ENCODE data around the gene GLMN. TPM values are rescaled to one million over a fixed set of nuclear protein-coding genes. Genes with fewer than 3 reads are reported as not detected.

Gene GLMN
- total and polyA plus RNA-seq, 2 donors from 2014 or later: 6.4 to 7.9 TPM

- intact Hi-C loops (cut with DNase I): no loop called here
- DNase-seq (no peak), FAIRE-seq (no peak)
- Histone ChIP-seq H3K4me1 (ENCODE audit: control insufficient read depth in 2 of 3, insufficient read depth in 2 of 3, low read depth in 1 of 3, low read length in 3 of 3) (no peaks in the 10 kb centered on the region), H3K9me3 (ENCODE audit: control insufficient read depth in 2 of 3, insufficient read depth in 1 of 3, low read length in 3 of 3) (no peaks in the 10 kb centered on the region), H3K9ac (ENCODE audit: low read length in 3 of 3) (no peak overlapping the region), H3K27me3 (ENCODE audit: control insufficient read depth, insufficient read depth, low read length) (no peaks in the 10 kb centered on the region), H3K36me3 (ENCODE audit: control insufficient read depth in 2 of 3, insufficient read depth in 3 of 3, low read length in 3 of 3) (peaks cover 0 to 6% (median 0%) of the 10 kb centered on the region in 3 donors), H3K27ac (ENCODE audit: low read depth in 2 of 2, low read length in 2 of 2) (no peak overlapping the region), H3K4me3 (ENCODE audit: low read length in 3 of 3) (no peak overlapping the region)
- TF ChIP-seq CTCF (IDR thresholded peaks at IDR 0.05; ENCODE audit: borderline replicate concordance, extremely low read depth, insufficient read depth): no peak
These were observed 17.2 kb upstream of the GLMN start for GRCh38 chr1:92315766-92316599.

GRCh38 chr1:92314024-92314423 lies 15.2 kb upstream of the GLMN start:
- intact Hi-C loops (cut with DNase I): no loop called here
- Histone ChIP-seq H3K9ac (ENCODE audit: low read length in 3 of 3) (no peak overlapping the region), H3K9me3 (ENCODE audit: control insufficient read depth in 2 of 3, insufficient read depth in 1 of 3, low read length in 3 of 3) (no peaks in the 10 kb centered on the region), H3K36me3 (ENCODE audit: control insufficient read depth in 2 of 3, insufficient read depth in 3 of 3, low read length in 3 of 3) (peaks cover 0 to 6% (median 0%) of the 10 kb centered on the region in 3 donors), H3K4me3 (ENCODE audit: low read length in 3 of 3) (no peak overlapping the region), H3K27me3 (ENCODE audit: control insufficient read depth, insufficient read depth, low read length) (no peaks in the 10 kb centered on the region), H3K27ac (ENCODE audit: low read depth in 2 of 2, low read length in 2 of 2) (no peak overlapping the region), H3K4me1 (ENCODE audit: control insufficient read depth in 2 of 3, insufficient read depth in 2 of 3, low read depth in 1 of 3, low read length in 3 of 3) (no peaks in the 10 kb centered on the region)
- FAIRE-seq (peak; percentile 3), DNase-seq (no peak)
- TF ChIP-seq CTCF (IDR thresholded peaks at IDR 0.05; ENCODE audit: borderline replicate concordance, extremely low read depth, insufficient read depth): no peak

- Histone ChIP-seq H3K9ac (ENCODE audit: low read length in 3 of 3) (no peak overlapping the region), H3K4me3 (ENCODE audit: low read length in 3 of 3) (no peak overlapping the region), H3K27ac (ENCODE audit: low read depth in 2 of 2, low read length in 2 of 2) (no peak overlapping the region), H3K9me3 (ENCODE audit: control insufficient read depth in 2 of 3, insufficient read depth in 1 of 3, low read length in 3 of 3) (no peaks in the 10 kb centered on the region), H3K27me3 (ENCODE audit: control insufficient read depth, insufficient read depth, low read length) (no peaks in the 10 kb centered on the region), H3K4me1 (ENCODE audit: control insufficient read depth in 2 of 3, insufficient read depth in 2 of 3, low read depth in 1 of 3, low read length in 3 of 3) (no peaks in the 10 kb centered on the region), H3K36me3 (ENCODE audit: control insufficient read depth in 2 of 3, insufficient read depth in 3 of 3, low read length in 3 of 3) (peaks cover 3 to 8% (median 3%) of the 10 kb centered on the region in 3 donors)
- peak in 2 of 5 donors; percentile 19 to 21 for DNase-seq
- intact Hi-C loops (cut with DNase I): no loop called here
- peak; percentile 31 for TF ChIP-seq CTCF (IDR thresholded peaks at IDR 0.05; ENCODE audit: borderline replicate concordance, extremely low read depth, insufficient read depth)
- FAIRE-seq: peak; percentile 88
These were observed 11.4 kb upstream of the GLMN start for GRCh38 chr1:92310185-92310597.
